Activated naive CD4-positive, alpha-beta T cell treated with anti-CD3 and anti-CD28 coated beads for 36 hours (primary cell): Measurements from ENCODE around the gene PCDHGA2. TPM values are rescaled to one million over a fixed set of nuclear protein-coding genes. Genes with fewer than 3 reads are reported as not detected.
"Not testable (repeated sequence)": the region's sequence is repeated elsewhere in the genome, so short reads cannot be mapped to it uniquely, and the experiment has no call there.

Experiments used
- CTCF ChIA-PET: fragments of 350-600 bp; sonication (Branson Sonifier 250); formaldehyde crosslinking; loops from one replicate; lab custom pipeline; 2021; ENCODE audit warnings: antibody characterized with exemption; lab: Charles Lee
- DNase-seq: peaks from one replicate; pipeline ENCODE4 v3.0.0-alpha.2; 2020
- H3K27ac Mint-ChIP-seq: one replicate; pipeline ENCODE4 v1.8.0; 2021; ENCODE audit warnings: mild to moderate bottlenecking, mixed read lengths
- H3K27me3 Mint-ChIP-seq: one replicate; pipeline ENCODE4 v1.8.0; 2021; ENCODE audit warnings: low read depth, mixed read lengths
- H3K36me3 Mint-ChIP-seq: one replicate; pipeline ENCODE4 v1.8.0; 2021; ENCODE audit warnings: low read depth, mixed read lengths
- H3K4me1 Mint-ChIP-seq: one replicate; pipeline ENCODE4 v1.8.0; 2021; ENCODE audit warnings: low read depth, mixed read lengths
- H3K4me3 Mint-ChIP-seq: one replicate; pipeline ENCODE4 v1.8.0; 2021; ENCODE audit warnings: mild to moderate bottlenecking, moderate library complexity, mixed read lengths
- H3K9me3 Mint-ChIP-seq: one replicate; pipeline ENCODE4 v1.8.0; 2021; ENCODE audit warnings: mixed read lengths
- intact Hi-C: fragments of 100-400 bp; cut with micrococcal nuclease; formaldehyde crosslinking; loops from one replicate; pipeline ENCODE4 v1.15.1; 2023
- total RNA-seq, 2 experiments: library from RNA; stranded (reverse); gene quantifications; one replicate each; pipeline ENCODE4 v1.2.3, GENCODE V29; 2021

Gene PCDHGA2
- total RNA-seq, 2 experiments from 2014 or later = not detected

- Mint-ChIP-seq H3K27me3 (peaks cover 39% of the 10 kb centered on the region), H3K36me3 (peaks cover 12% of the 10 kb centered on the region), H3K9me3 (peaks cover 19% of the 10 kb centered on the region), H3K4me3 (no peak overlapping the region), H3K27ac (no peak overlapping the region), H3K4me1 (peaks cover 2% of the 10 kb centered on the region)
- no peak for DNase-seq
- CTCF ChIA-PET = interaction anchor here (0.6 to 2.7 kb wide), 8 partner anchors 8 to 230 kb away, joined by 3 to 19 read pairs (median 4); partner anchors contain the start of genes PCDHB8, PCDHGA2, PCDHGA4 and TAF7
- intact Hi-C loops = loop anchor here (10.0 kb wide), 1 partner anchor 243 kb away; no protein-coding TSS in a partner anchor
Observed at GRCh38 chr5:141328231-141328630, 10.3 kb upstream of the PCDHGA2 start.

GRCh38 chr5:141330299-141331080 lies 8.1 kb upstream of the PCDHGA2 start, which contains the start of gene PCDHGA1:
Gene PCDHGA1, plus strand, starts transcription at chr5:141330514.
- CTCF ChIA-PET = interaction anchor here (0.7 to 2.7 kb wide), 4 partner anchors 9 to 233 kb away, joined by 3 to 19 read pairs (median 4); partner anchors contain the start of gene TAF7
- peak; percentile 38 for DNase-seq
- H3K27ac Mint-ChIP-seq = no peak within 1 kb of the TSS
- peaks cover 52% of the 10 kb centered on the region for H3K27me3 Mint-ChIP-seq
- intact Hi-C loops = no loop called here
- no peak within 1 kb of the TSS for H3K4me3 Mint-ChIP-seq
- peaks cover 26% of the 10 kb centered on the region for H3K9me3 Mint-ChIP-seq
- H3K36me3 Mint-ChIP-seq = peaks cover 19% of the 10 kb centered on the region
- H3K4me1 Mint-ChIP-seq = peaks cover 2% of the 10 kb centered on the region

- H3K36me3 Mint-ChIP-seq = peaks cover 23% of the 10 kb centered on the region
- H3K4me3 Mint-ChIP-seq, intact Hi-C loops, H3K4me1 Mint-ChIP-seq, H3K27ac Mint-ChIP-seq, DNase-seq, CTCF ChIA-PET: not testable (repeated sequence)
- H3K27me3 Mint-ChIP-seq = peaks cover 56% of the 10 kb centered on the region
- H3K9me3 Mint-ChIP-seq = peaks cover 33% of the 10 kb centered on the region
Observed at GRCh38 chr5:141332571-141332970, 6.0 kb upstream of the PCDHGA2 start.

GRCh38 chr5:141340781-141341354 lies 2.3 kb downstream of the PCDHGA2 start:
- CTCF ChIA-PET, intact Hi-C loops, H3K4me1 Mint-ChIP-seq, DNase-seq, H3K27ac Mint-ChIP-seq, H3K4me3 Mint-ChIP-seq: not testable (repeated sequence)
- peaks cover 27% of the 10 kb centered on the region for H3K36me3 Mint-ChIP-seq
- peaks cover 31% of the 10 kb centered on the region for H3K9me3 Mint-ChIP-seq
- H3K27me3 Mint-ChIP-seq = peaks cover 61% of the 10 kb centered on the region

GRCh38 chr5:141342773-141343172 lies 4.2 kb downstream of the PCDHGA2 start:
- Mint-ChIP-seq H3K9me3 (peaks cover 32% of the 10 kb centered on the region), H3K27ac (no peak overlapping the region), H3K27me3 (peaks cover 62% of the 10 kb centered on the region), H3K36me3 (peaks cover 23% of the 10 kb centered on the region), H3K4me1 (no peaks in the 10 kb centered on the region), H3K4me3 (no peak overlapping the region)
- CTCF ChIA-PET = interaction anchor here (0.8 to 1.9 kb wide), 2 partner anchors 22 to 49 kb away, joined by 3 to 4 read pairs; partner anchors contain the start of gene TAF7
- intact Hi-C loops = loop anchor here (2.0 kb wide), 1 partner anchor 22 kb away; the partner anchor contains the start of gene TAF7
- DNase-seq = no peak

- intact Hi-C loops = loop anchor here (2.0 kb wide), 1 partner anchor 23 kb away; the partner anchor contains the start of gene TAF7
- peak; percentile 38 for DNase-seq
- CTCF ChIA-PET = interaction anchor here (1.3 to 1.9 kb wide), 3 partner anchors 12 to 22 kb away, joined by 3 to 4 read pairs (median 4); partner anchors contain the start of genes PCDHGA4 and TAF7
- no peaks in the 10 kb centered on the region for H3K4me1 Mint-ChIP-seq
- H3K27me3 Mint-ChIP-seq = peaks cover 56% of the 10 kb centered on the region
- H3K27ac Mint-ChIP-seq = no peak within 1 kb of the TSS
- peaks cover 17% of the 10 kb centered on the region for H3K36me3 Mint-ChIP-seq
- peak within 1 kb of the TSS; percentile 11 for H3K4me3 Mint-ChIP-seq
- H3K9me3 Mint-ChIP-seq = peaks cover 26% of the 10 kb centered on the region
Observed at GRCh38 chr5:141343242-141343952, 4.8 kb downstream of the PCDHGA2 start, which contains the start of gene PCDHGA3. Gene PCDHGA3, plus strand, starts transcription at chr5:141343829. Its CDS starts 205 bp downstream, at chr5:141344034.

GRCh38 chr5:141343953-141344463 lies 5.4 kb downstream of the PCDHGA2 start:
- H3K27me3 Mint-ChIP-seq = peaks cover 56% of the 10 kb centered on the region
- CTCF ChIA-PET = interaction anchor here (0.9 to 1.5 kb wide), 3 partner anchors 11 to 222 kb away, joined by 3 to 4 read pairs (median 3); partner anchors contain the start of gene PCDHGA4
- no peak overlapping the region for H3K27ac Mint-ChIP-seq
- no peaks in the 10 kb centered on the region for H3K4me1 Mint-ChIP-seq
- intact Hi-C loops = loop anchor here (2.0 kb wide), 1 partner anchor 23 kb away; the partner anchor contains the start of gene TAF7
- H3K36me3 Mint-ChIP-seq = peaks cover 14% of the 10 kb centered on the region
- peak overlapping the region; percentile 11 for H3K4me3 Mint-ChIP-seq
- no peak for DNase-seq
- H3K9me3 Mint-ChIP-seq = peaks cover 23% of the 10 kb centered on the region

GRCh38 chr5:141345327-141345726 lies 6.8 kb downstream of the PCDHGA2 start:
- peaks cover 20% of the 10 kb centered on the region for H3K9me3 Mint-ChIP-seq
- H3K36me3 Mint-ChIP-seq = peaks cover 12% of the 10 kb centered on the region
- no peaks in the 10 kb centered on the region for H3K4me1 Mint-ChIP-seq
- no peak overlapping the region for H3K4me3 Mint-ChIP-seq
- peaks cover 54% of the 10 kb centered on the region for H3K27me3 Mint-ChIP-seq
- DNase-seq = no peak
- intact Hi-C loops = no loop called here
- no peak overlapping the region for H3K27ac Mint-ChIP-seq
- CTCF ChIA-PET = no interaction called here

GRCh38 chr5:141346017-141346416 lies 7.5 kb downstream of the PCDHGA2 start:
- CTCF ChIA-PET, H3K4me1 Mint-ChIP-seq, DNase-seq, H3K4me3 Mint-ChIP-seq, intact Hi-C loops, H3K27ac Mint-ChIP-seq: not testable (repeated sequence)
- Mint-ChIP-seq H3K36me3 (peaks cover 11% of the 10 kb centered on the region), H3K9me3 (peaks cover 21% of the 10 kb centered on the region), H3K27me3 (peaks cover 60% of the 10 kb centered on the region)

GRCh38 chr5:141349917-141350619 lies 11.5 kb downstream of the PCDHGA2 start, which contains the start of gene PCDHGB1:
Gene PCDHGB1, plus strand, starts transcription at chr5:141350099. Its CDS starts 162 bp downstream, at chr5:141350261.
- intact Hi-C loops = no loop called here
- Mint-ChIP-seq H3K27me3 (peaks cover 54% of the 10 kb centered on the region), H3K9me3 (peaks cover 25% of the 10 kb centered on the region), H3K4me1 (no peaks in the 10 kb centered on the region), H3K27ac (no peak within 1 kb of the TSS), H3K36me3 (peaks cover 15% of the 10 kb centered on the region), H3K4me3 (no peak within 1 kb of the TSS)
- CTCF ChIA-PET = interaction anchor here (0.6 to 1.5 kb wide), 7 partner anchors 14 to 1780 kb away, joined by 3 to 5 read pairs (median 3); partner anchors contain the start of gene PCDHGA5
- DNase-seq = peak; percentile 56

GRCh38 chr5:141351591-141351990 lies 13.0 kb downstream of the PCDHGA2 start:
- H3K9me3 Mint-ChIP-seq = peaks cover 21% of the 10 kb centered on the region
- peaks cover 58% of the 10 kb centered on the region for H3K27me3 Mint-ChIP-seq
- H3K27ac Mint-ChIP-seq = no peak overlapping the region
- no peak for DNase-seq
- no peaks in the 10 kb centered on the region for H3K4me1 Mint-ChIP-seq
- no peak overlapping the region for H3K4me3 Mint-ChIP-seq
- CTCF ChIA-PET = interaction anchor here (0.7 kb wide), 1 partner anchor 161 kb away, joined by 3 read pairs; no protein-coding TSS in a partner anchor
- intact Hi-C loops = no loop called here
- peaks cover 13% of the 10 kb centered on the region for H3K36me3 Mint-ChIP-seq
